ENCODE measurements around the gene TOB2.

The TOB2 gene

DNA sequence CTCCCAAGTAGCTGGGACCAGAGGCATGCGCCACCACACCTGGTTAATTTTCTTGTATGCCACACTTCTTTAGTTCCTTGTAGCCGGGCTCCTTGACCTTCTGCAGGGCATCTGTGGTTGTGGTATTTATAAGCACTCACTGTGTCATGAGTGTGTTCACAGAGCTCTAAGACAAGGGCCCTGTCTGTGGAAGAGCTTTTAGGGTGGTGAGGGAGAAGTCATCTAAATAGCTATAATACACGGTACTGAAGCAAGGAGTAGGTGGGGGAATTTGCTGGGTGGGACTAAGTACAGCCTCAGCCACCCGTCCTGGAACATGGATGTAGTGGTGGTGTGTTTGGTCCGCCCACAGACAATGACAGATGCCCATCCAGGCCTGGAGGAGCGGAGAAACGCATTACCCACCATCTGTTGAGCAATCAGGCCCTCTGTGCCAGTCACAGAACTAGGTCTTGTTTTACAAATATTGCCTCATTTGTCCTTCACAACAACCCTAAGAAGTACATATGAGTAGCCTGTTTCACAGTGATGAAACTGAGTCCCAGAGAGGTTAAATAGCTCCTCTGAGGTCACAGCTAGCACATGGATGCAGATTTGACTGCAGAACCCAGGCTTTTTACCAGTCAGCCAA, 32.4 kb upstream of the TOB2 start:
- TF ChIP-seq, protein P1, sequence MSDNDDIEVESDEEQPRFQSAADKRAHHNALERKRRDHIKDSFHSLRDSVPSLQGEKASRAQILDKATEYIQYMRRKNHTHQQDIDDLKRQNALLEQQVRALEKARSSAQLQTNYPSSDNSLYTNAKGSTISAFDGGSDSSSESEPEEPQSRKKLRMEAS (IDR thresholded peaks at IDR 0.05), result no peak
- TF ChIP-seq RAD21 (IDR thresholded peaks at IDR 0.05; ENCODE audit: low read depth) (no peak), NFIC (IDR thresholded peaks at IDR 0.05) (no peak), EP300 (IDR thresholded peaks at IDR 0.05; ENCODE audit: borderline replicate concordance) (no peak), CREB1 (IDR thresholded peaks at IDR 0.05; ENCODE audit: low read depth) (no peak), TCF12 (IDR thresholded peaks at IDR 0.05; ENCODE audit: low read depth) (no peak), USF1 (IDR thresholded peaks at IDR 0.05) (no peak), FOXM1 (IDR thresholded peaks at IDR 0.05; ENCODE audit: borderline replicate concordance, low read depth) (no peak)

GRCh38 chr22:41478473-41478872, 31.9 kb upstream of the TOB2 start:
- no peak for TF ChIP-seq EP300 (IDR thresholded peaks at IDR 0.05; ENCODE audit: borderline replicate concordance)
- TF ChIP-seq TAF1 (IDR thresholded peaks at IDR 0.05; ENCODE audit: low read depth), result no peak
- no peak for TF ChIP-seq ZBTB7A (IDR thresholded peaks at IDR 0.05; ENCODE audit: low read depth)
- TF ChIP-seq CREB1 (IDR thresholded peaks at IDR 0.05; ENCODE audit: low read depth), result no peak
- TF ChIP-seq FOXM1 (IDR thresholded peaks at IDR 0.05; ENCODE audit: borderline replicate concordance, low read depth), result no peak
- TF ChIP-seq TEAD4 (IDR thresholded peaks at IDR 0.05), result no peak
- no peak for TF ChIP-seq NFIC (IDR thresholded peaks at IDR 0.05)
- no peak for TF ChIP-seq EGR1 (IDR thresholded peaks at IDR 0.05)
- TF ChIP-seq, protein P1 (IDR thresholded peaks at IDR 0.05), result no peak
- TF ChIP-seq CEBPB (IDR thresholded peaks at IDR 0.05), result no peak
- TF ChIP-seq TCF12 (IDR thresholded peaks at IDR 0.05; ENCODE audit: low read depth), result no peak
- TF ChIP-seq, protein P2, sequence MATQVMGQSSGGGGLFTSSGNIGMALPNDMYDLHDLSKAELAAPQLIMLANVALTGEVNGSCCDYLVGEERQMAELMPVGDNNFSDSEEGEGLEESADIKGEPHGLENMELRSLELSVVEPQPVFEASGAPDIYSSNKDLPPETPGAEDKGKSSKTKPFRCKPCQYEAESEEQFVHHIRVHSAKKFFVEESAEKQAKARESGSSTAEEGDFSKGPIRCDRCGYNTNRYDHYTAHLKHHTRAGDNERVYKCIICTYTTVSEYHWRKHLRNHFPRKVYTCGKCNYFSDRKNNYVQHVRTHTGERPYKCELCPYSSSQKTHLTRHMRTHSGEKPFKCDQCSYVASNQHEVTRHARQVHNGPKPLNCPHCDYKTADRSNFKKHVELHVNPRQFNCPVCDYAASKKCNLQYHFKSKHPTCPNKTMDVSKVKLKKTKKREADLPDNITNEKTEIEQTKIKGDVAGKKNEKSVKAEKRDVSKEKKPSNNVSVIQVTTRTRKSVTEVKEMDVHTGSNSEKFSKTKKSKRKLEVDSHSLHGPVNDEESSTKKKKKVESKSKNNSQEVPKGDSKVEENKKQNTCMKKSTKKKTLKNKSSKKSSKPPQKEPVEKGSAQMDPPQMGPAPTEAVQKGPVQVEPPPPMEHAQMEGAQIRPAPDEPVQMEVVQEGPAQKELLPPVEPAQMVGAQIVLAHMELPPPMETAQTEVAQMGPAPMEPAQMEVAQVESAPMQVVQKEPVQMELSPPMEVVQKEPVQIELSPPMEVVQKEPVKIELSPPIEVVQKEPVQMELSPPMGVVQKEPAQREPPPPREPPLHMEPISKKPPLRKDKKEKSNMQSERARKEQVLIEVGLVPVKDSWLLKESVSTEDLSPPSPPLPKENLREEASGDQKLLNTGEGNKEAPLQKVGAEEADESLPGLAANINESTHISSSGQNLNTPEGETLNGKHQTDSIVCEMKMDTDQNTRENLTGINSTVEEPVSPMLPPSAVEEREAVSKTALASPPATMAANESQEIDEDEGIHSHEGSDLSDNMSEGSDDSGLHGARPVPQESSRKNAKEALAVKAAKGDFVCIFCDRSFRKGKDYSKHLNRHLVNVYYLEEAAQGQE (IDR thresholded peaks at IDR 0.05; ENCODE audit: low read depth), result no peak
- TF ChIP-seq RAD21 (IDR thresholded peaks at IDR 0.05; ENCODE audit: low read depth), result no peak
- TF ChIP-seq USF1 (IDR thresholded peaks at IDR 0.05), result no peak
- TF ChIP-seq YY1 (IDR thresholded peaks at IDR 0.05; ENCODE audit: low read depth), result no peak

DNA sequence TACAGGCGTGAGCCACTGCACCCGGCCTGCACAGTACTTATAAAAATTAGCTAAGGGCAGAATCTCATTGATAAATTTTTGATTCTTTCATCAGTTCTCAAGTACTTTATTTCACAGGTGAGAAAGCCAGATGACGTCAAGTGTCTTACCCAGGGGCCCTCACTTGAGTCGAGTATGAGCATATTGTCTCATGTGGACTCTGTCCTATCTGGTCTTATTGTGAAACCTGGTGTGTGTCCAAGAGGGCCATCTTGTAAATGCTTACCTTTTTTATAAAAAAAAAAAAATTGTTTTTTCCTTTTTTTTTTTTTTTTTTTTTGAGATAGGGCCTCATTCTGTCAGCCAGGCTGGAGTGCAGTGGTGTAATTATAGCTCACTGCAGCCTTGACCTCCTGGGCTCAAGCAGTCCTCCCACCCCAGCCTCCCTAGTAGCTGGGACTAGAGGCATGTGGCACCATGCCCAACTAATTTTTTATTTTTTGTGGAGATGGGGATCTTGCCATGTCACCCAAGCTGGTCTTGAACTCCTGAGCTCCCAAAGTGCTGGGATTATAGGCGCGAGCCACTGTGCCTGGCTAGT, 28.4 kb upstream of the TOB2 start:
- TF ChIP-seq FOXM1 (IDR thresholded peaks at IDR 0.05; ENCODE audit: borderline replicate concordance, low read depth) (no peak), CREB1 (IDR thresholded peaks at IDR 0.05; ENCODE audit: low read depth) (no peak), EGR1 (IDR thresholded peaks at IDR 0.05) (no peak), CEBPB (IDR thresholded peaks at IDR 0.05) (no peak), EP300 (IDR thresholded peaks at IDR 0.05; ENCODE audit: borderline replicate concordance) (no peak), TEAD4 (IDR thresholded peaks at IDR 0.05) (no peak), NFIC (IDR thresholded peaks at IDR 0.05) (no peak), RAD21 (IDR thresholded peaks at IDR 0.05; ENCODE audit: low read depth) (no peak), ZBTB7A (IDR thresholded peaks at IDR 0.05; ENCODE audit: low read depth) (no peak), TCF12 (IDR thresholded peaks at IDR 0.05; ENCODE audit: low read depth) (no peak), TAF1 (IDR thresholded peaks at IDR 0.05; ENCODE audit: low read depth) (no peak), USF1 (IDR thresholded peaks at IDR 0.05) (no peak), YY1 (IDR thresholded peaks at IDR 0.05; ENCODE audit: low read depth) (no peak)
- TF ChIP-seq, protein P1 (IDR thresholded peaks at IDR 0.05), result no peak
- TF ChIP-seq, protein P2 (IDR thresholded peaks at IDR 0.05; ENCODE audit: low read depth), result no peak

GRCh38 chr22:41471568-41471967, 25.0 kb upstream of the TOB2 start:
- TF ChIP-seq TAF1 (IDR thresholded peaks at IDR 0.05; ENCODE audit: low read depth) (no peak), EP300 (IDR thresholded peaks at IDR 0.05; ENCODE audit: borderline replicate concordance) (no peak), ZBTB7A (IDR thresholded peaks at IDR 0.05; ENCODE audit: low read depth) (no peak), TEAD4 (IDR thresholded peaks at IDR 0.05) (no peak), EGR1 (IDR thresholded peaks at IDR 0.05) (no peak), RAD21 (IDR thresholded peaks at IDR 0.05; ENCODE audit: low read depth) (no peak), CEBPB (IDR thresholded peaks at IDR 0.05) (no peak), YY1 (IDR thresholded peaks at IDR 0.05; ENCODE audit: low read depth) (no peak)
- TF ChIP-seq, protein P1 (IDR thresholded peaks at IDR 0.05), result no peak
